CD1c-positive myeloid dendritic cell (primary cell): Measurements from ENCODE around the gene VCP.

Experiments used
- DNase-seq: peaks from one replicate; pipeline ENCODE4 v3.0.0-alpha.2; 2016; ENCODE audit errors: extremely low spot score

VCP gene

DNA sequence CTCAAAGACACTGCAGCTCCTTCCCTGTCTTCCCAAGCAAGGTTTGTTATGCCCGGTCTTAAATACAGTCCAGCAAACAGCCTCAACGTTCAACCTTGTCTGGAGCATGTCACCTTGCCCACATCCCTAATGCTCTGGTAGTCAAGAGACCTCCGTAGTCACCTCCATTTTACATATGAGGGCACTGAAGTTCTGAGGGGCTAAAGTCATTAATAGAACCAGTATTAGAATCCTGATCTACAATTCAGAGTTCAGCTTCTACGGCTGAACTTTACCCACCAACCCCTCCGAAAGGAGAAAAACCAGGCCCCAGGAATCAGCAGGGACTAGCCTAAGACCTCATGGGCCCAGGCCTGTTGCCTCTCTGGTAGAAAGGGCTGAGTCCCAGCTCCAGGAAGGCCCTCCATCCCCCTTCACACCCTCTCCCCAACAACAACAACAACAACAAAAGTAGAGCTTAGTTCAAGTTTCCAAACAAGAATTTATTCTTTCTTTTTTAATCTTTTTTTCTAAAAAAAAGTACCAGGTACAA, 31.3 kb upstream of the VCP start:
- no peak for DNase-seq

DNA sequence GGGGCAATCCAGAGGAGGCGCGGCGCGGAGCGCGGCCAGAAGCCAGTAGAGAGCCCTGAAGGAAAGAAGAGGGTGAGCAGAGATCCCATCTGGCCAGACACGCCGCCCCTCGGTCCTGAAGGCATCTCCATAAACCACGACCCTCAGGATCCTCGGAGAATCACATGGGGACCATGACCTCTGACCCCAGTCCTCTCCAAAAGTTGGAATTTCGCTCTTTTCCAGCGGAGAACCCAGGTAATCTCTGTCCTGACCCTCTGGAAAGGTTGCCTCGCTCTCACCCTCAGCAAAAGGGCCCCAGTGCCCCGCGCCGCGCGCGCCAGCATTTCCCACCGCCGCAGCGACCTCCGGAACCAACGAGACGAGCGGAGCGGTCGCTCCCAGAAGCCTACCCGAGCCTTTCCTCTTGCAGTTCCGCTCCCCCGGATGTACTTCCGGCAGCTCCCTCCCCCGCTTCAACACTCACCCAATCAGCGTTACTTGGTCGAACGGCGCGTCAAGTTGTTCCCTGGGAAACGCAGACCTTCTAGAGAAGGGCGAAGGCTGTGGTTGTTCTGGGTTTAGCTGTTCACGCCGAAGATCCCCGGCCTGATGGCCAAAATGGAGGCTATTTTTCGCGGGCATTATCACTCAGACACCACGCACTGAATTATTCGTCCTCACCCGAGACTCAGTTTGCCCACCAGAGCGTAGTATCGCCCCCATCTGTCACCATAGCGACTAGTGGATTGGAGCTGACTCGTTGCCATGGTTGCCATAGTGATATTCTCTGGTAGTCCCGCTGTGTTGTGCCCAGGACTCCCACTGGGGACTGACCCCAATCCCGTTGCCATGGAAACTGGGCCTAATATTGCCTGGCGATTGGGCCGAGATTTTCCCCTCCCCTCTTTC, 30.6 kb upstream of the VCP start, which contains the start of gene STOML2:
Gene STOML2 (minus strand): TSS at position 363 of the 891 bp plus-strand sequence. CDS start 37 bp downstream, at position 326.
- peak; percentile 97 for DNase-seq

DNA sequence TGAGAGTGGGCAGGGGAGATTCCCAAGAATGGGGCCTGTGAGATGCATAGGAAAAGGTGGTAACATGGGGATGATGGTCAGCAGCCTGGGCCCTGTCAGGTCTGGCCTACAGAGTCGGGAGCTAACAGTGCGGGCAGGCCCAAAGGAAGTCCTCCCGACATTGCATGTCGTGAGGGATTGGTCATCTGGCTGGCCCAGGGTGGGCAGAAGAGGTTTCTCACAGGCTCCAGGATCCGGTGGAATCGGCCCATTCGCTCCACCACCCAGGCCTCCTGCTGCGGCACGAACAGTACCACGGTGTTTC, 30.0 kb upstream of the VCP start:
- no peak for DNase-seq

DNA sequence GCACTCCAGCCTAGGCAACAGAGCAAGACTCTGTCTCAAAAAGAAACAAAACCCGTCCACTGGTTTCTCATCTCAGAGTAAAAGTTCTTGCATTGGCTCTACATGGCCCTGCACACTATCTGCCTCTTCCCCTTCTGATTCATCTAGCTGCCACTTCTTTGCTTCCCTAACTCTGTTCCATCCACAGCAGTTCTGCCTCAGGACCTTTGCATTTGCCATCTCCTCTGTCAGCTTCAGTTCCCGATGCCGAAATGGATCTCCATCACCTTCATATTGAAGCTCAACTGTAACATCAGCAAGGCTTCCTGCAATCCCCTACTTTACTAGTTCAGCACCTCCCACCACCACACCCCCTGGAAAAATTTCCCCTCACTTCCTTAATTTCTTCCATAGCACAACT, 25.1 kb upstream of the VCP start:
- no peak for DNase-seq

DNA sequence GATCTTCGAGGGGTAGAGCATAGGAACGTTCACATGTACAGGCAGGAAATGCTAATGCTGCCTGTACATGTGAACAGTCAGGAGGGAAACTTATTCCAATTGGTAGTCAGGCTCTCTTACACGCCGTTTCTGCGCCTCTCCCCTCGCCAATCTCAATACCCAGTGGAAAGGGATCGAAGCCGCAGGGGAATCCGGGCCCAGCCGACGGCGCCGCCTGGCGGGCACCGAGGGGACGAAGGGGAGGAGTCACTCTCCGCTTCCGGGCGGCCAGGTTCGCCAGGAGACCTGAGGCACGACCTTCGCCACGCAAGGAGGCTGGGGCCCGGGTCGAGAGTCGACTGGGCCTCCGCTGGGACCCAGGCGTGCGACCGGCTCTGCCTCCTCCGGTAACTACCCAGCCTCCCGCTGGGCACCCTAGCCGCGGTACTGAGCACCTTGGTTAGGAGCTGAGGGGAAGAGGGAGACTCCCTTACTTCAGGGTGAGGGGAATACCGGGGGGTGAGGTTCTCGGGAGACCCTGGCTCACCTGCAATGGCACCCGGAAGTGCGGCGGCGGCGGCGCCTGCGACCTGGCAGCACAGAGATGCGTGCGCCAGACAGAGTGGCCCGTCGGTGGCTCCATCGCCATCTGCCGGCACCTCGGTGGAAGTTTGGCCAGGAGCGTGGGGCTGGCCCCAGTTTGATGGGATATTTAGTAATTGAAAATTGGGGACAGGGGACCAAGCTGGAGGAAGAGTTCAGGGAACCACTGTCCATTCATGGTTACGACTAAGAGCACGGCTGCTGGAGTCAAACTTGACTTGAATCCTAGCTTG, 23.8 kb upstream of the VCP start, which contains the start of gene PIGO:
Gene PIGO (minus strand): TSS at position 557 of the 815 bp plus-strand sequence. CDS start 1,026 bp downstream, outside the sequence.
- DNase-seq: peak; percentile 90

DNA sequence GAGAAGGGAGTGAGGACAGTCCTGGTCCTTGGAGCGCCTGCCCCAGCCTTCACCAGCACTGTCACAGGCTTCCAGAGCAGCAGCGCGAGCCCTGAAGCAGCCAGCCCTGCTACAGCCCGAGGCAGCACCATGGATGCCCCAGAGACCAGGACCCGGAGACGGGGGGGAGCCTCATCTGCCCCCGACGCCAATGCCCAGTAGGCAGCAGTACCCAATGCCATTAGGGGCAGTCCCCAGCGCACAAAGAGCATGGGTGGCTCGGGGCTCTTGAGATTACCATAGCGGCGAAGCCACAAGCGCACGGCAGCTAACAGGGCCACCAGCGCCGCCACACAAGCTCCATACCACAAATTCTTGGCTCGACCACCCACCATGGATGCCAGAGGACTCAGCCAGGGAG, 19.1 kb upstream of the VCP start:
- DNase-seq: no peak

DNA sequence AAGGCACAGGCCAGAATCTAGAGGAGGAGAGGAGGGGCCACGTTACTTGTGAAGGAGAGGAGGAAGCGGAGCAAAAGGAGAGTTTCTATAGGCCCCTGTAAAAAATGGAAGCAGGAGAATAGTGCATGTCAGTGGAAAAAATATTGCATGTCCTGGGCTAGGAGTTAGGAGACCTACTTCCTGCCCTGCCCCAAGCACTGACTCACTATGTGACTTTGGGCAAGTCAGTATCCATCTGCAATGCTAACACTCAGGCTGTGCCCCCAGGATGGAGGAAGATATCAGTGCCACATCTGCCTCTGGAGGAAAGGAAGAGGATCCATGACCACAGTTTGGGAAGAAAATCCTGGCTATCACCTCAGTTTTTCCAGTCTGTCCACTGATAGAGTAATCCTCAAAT, 17.0 kb upstream of the VCP start:
- no peak for DNase-seq

DNA sequence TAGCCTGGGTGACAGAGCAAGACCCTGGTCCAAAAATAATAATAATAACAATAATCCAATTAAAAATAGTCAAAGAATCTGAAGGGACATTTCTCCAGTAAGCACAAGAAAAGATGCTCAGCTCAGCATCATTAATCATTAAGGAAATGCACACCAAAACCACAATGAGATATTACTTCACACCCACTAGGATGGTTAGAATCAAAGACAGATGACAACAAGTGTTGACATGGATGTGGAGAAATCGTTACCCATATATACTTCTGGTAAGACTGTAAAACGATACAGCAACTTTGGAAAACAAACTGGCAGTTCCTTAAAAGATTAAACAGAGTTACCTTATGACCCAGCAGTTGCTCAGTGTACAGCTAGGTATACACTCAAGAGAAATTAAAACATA, 12.7 kb upstream of the VCP start:
- no peak for DNase-seq

DNA sequence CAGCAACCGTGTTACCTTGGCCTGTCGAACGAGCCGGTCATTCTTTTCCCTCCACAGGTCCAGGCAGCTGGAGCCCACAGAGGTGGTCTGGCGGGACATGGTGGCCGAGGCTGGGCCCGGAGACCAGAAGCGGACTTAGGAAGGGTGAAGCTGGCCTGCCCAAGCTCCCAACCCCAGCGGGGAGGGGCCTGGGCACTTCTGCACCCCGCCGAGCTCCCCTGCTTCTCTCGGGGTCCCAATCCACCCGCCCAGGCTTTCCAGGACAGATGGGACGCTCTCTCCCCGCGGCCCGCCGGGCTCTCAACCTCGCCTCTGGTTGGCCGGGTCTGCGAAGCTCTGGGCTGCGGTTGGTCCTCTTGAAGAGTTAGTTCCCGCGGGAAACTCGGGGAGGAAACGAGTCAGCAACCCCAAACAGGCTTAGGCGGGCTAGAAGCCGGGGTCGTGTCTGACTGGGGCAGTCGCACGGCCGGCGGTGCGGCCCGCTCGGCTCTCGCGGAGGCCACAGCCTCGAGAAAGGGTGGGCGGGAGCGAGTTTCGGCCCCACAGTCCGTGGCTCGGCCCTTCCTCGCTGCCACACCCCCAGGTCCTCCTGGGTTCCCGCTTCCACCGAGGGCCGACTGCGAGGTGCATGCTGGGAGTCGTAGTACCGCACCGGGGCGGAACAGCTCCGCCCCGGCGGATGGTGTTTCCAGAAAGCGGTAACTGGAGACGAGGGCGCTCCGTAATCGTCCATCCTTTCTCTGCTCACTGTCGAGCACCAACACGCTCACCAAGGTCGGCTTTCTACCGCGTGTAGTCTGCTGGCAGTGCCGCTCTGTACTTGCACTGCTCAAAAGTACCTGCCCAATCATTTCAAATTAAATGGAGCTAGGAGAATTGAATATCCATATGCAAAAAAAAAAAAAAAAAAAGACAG, 7.3 kb upstream of the VCP start, which contains the start of gene FANCG:
Gene FANCG (minus strand): TSS at position 517 of the 916 bp plus-strand sequence. CDS start 418 bp downstream, at position 99.
- peak; percentile 93 for DNase-seq

DNA sequence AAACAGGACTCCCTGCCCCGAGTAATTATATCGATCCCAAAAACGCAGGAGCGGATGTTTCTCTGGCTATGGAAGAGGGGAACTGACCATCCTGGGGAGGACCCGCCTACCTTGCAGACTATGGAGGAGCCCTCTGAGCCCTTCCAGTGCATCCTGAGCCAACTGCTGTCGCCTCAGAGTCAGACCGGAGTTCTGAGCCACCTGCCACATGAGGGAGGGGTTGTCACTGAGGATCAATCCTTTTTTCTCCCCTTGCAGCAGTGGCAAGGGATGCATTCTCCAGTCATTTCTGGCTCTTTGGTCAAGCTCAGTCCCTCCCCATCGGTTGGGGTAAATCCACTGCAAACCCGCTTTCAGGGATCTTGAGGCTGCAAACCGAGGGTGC, 6.6 kb upstream of the VCP start:
- DNase-seq: no peak

DNA sequence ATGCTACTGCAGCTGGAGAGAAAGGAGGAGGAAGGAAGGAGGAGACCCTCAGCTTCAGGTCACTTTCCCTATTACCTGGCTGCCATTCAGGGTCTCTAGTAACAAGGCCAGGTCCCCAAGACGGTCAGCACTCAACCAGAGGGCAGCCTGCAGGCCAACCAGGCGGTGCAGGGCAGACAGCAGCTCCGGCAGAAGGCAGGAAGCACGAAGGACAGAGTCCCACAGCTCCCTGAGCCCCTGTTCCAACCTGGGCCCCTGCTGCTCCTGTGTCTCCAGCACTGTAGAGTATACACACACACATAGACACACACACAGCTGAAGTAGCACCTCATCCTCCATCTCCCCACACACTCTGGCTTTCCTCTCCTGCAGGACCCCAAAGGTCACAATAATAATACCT, 5.6 kb upstream of the VCP start:
- no peak for DNase-seq

DNA sequence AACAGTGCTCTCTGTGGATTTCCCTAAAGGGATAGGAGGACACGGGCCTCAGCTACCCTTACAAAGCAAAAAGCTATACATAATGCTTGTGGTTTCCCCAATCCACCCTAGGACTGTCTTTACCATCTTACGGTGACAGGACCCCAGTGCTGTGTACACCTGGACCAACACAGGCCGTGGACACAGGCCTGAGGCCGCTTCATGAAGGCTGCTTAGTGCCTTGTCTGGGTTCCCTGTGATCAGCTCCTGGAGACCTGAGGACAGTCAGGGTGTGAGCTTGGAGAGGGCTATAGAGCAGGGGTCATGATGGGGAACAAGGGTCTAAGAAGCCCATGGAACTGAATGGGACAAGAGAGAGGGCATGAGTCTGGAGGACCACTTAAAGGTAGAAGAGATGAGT, 4.4 kb upstream of the VCP start:
- no peak for DNase-seq

DNA sequence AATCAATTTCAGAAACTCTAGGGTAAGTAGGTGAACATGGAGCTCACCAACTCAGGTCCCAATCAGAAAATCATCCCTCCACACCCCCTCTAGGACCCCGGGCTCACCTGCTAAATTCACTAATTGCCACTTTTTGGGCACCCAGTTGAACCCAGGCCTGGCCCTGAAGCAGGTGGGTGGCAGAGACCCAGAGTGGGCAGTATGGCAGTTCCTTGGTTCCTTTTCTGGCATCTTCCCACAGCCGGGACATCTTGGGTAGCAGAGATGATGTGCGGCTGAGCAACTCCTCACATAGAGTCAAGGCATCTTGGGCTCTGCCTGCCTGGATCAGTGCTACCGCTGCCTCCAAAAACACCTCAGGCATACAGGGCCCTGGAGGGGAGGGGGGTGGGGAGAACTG, 2.9 kb upstream of the VCP start:
- no peak for DNase-seq

DNA sequence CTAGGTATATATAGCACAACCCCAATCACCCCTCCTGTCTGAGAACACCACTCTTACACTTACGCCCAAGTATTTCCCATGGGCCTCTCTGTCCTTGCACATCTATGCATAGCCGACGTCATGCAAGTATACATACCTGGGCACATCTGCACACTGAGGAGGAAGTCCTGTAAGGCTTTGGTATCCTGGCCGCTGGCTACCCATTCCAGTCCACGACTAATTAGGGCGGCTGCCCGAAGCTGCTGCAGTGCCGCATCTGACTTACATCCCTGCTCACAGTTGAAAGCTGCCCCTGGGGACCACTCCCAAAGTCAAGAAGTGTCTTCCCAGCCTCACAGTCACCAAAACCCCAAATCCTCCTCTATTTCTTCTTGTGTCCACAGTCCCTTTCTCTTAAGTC, 2.4 kb upstream of the VCP start:
- no peak for DNase-seq

DNA sequence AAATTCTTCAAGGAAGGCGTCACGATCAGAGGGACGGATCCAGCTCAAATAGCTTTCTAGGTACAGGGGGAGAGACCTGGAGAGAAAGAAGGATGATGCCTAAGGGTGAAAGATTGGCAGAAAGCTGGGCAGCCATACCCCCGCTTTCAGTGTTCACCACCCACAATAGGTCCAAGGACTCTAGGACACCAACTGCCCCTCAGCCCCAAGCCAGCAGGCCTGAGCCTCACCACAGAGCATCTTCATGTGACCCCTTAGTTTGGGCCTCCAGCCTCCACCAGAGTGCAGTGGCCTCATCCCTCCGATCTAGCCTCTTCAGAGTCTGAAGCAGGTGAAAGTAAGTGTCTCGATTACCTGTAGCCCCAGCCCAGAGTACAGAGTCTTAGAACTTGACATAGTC, 1.7 kb upstream of the VCP start:
- no peak for DNase-seq

DNA sequence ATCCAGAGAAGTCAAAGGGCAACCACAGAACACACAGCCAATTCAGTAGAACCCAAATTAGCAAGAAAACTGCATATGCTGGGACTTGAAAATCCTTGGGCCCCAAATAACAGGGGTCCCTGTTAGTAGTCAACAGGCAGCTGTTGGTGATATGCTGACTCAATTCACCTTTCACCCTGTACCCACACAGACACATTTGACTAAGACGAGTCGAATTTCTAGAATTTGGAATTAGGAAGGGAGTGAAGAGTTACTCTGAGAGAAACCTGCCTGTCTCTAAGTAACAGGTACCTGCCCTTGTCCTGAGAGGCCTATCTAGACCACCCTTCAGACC, 821 bp upstream of the VCP start:
- DNase-seq: no peak

DNA sequence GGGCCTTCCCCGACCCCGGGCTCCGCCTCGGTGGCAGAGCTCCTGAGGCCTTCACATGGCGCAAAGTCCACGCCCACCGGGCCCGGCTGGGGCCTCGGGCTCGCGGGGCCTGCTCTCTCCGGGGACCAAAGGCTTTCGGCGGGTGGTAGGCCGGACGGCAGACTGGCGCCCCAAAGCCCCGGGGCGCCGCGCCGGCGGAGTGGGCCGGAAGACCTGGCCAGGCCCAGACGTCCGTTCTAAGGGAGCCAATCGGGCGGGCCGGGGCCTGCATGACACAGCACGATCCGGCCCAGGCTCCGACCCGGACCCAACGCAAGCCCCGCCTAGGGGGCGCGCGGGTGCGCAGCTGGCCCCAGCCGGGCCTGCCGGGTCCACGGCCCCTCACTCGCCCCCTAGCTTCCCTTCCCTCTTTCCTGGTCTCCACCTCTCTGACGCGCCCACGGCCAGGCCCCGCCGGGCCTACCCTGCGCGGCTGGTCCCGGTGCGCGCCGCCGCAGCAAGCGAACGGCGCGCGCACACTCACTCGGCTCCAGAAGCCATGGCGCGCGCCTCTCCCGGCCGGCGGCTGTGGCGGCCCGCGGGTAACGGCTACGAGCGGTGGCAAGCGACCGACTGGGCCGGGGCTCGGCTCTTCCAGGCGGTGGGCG, 488 bp downstream of the VCP start:
- peak; percentile 87 for DNase-seq

DNA sequence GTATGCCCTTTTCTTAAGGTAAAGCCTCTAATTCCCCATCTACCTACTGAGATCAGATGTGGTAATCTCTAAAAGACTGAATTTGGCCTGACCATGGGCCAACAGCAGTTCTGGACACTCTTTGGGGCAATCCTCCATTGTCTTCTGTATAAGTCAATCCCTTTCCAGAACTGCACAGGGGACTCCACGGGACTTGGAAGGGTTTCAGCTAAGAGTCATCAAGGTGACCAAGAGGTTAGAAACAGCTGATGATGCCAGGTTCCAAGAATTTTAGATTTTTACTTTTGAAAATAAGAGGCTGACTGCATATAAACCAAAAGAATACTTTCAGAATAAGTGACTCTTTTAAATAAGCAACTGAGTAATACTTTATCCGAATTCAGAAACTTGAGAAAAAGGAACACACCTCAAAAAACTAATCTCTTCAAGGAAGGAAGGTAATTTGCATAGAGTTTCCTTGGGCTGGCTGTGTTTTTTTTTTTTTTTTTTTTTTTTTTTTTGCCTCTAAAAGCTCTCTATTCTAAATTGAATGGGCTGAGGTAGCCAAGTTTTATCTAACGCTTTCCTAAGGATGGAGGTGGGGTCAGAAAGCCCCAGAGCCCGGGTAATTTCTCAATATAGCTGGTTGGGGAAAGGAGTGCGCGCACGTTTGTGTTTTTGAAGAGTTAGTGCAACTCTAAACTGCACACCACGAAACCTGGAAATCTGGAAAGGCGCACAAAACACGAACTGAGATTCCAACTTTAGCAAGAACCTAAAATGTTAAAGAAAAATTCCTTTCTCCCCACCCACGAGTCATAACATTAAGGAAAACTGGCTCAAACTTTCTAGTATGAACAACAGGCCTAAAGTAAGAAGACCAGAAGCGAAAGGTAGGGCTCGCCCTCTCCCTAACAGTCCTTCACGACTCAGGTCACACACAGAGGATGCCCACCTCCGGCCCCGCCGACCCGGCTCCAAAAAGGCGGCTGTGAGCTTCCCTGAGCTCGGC, 1.3 kb downstream of the VCP start:
- DNase-seq: no peak

DNA sequence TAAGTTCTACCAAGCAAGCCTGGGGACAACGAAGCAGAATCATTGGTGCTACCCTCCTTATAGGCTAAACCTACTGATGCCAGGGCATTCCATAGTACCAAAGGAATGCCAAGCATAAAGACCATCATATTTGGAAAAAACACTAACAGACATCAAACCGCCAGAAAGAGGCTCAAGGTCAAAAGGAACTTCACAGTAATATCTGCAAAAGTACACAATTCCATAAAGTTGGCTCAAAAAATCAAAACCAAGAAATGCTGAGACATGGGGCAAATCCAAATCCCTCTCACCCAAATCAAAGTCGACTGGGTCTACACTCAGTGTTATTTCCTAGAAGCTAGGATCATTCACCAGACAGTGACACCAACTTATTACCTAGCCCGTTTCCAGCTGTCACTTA, 3.4 kb downstream of the VCP start:
- no peak for DNase-seq

DNA sequence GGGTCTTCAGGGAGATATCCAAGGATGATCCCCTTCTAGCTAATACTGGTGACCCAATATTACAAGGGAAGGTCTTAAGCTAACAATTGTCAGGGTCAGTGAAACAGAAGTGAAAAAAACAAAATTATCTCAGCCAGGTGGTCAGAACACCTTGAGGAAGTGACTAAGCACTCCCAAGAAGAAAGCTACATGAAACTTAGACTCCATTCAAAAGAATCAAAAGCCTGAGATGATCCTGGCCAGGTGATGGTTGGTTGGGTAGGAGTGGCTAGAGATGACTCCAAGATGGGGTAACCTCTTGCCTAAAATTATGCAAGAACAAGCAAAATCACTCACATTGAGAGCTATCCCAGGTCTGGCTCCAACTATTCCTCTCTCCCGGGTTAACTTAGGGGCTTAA, 5.4 kb downstream of the VCP start:
- no peak for DNase-seq
